ENCODE results near the gene PAEP. TPM values are rescaled to one million over a fixed set of nuclear protein-coding genes. Genes with fewer than 3 reads are reported as not detected.

The PAEP gene
- total and polyA plus RNA-seq, 8 donors = not detected

GRCh38 chr9:135583688-135584011 lies 22.1 kb downstream of the PAEP start:
- intact Hi-C loops (cut with DNase I; ENCODE audit: low total_unique reads) = no loop called here
- Histone ChIP-seq H3K27me3 (peaks cover 0 to 64% (median 0%) of the 10 kb centered on the region in 3 donors), H3K4me3 (no peak overlapping the region), H3K9me3 (no peaks in the 10 kb centered on the region), H3K27ac (no peak overlapping the region), H3K36me3 (no peaks in the 10 kb centered on the region), H3K4me1 (no peaks in the 10 kb centered on the region)
- 85 to 96% (median 89%) methylated on average over 16 of the region's 16 CpGs for WGBS, 5 donors
- TF ChIP-seq POLR2AphosphoS5 (IDR thresholded peaks at IDR 0.05) (no peak), POLR2A (IDR thresholded peaks at IDR 0.05) (no peak), EP300 (IDR thresholded peaks at IDR 0.05) (no peak), CTCF (IDR thresholded peaks at IDR 0.05) (no peak)
- DNase-seq = peak in 1 of 2 donors; percentile 11

GRCh38 chr9:135584371-135584770 lies 22.8 kb downstream of the PAEP start:
- Histone ChIP-seq H3K27ac (no peak overlapping the region), H3K36me3 (no peaks in the 10 kb centered on the region), H3K4me3 (no peak overlapping the region), H3K4me1 (no peaks in the 10 kb centered on the region), H3K9me3 (no peaks in the 10 kb centered on the region), H3K27me3 (peaks cover 0 to 71% (median 0%) of the 10 kb centered on the region in 3 donors)
- WGBS, 5 donors = 46 to 64% (median 51%) methylated on average over 2 to 5 of the region's 5 CpGs
- intact Hi-C loops (cut with DNase I; ENCODE audit: low total_unique reads) = no loop called here
- TF ChIP-seq POLR2AphosphoS5 (IDR thresholded peaks at IDR 0.05) (no peak), POLR2A (IDR thresholded peaks at IDR 0.05) (no peak), CTCF (IDR thresholded peaks at IDR 0.05) (no peak), EP300 (IDR thresholded peaks at IDR 0.05) (no peak)
- DNase-seq = peak in 1 of 2 donors; percentile 18

- H3K4me1 ChIP-seq = no peaks in the 10 kb centered on the region
- no peaks in the 10 kb centered on the region for H3K36me3 ChIP-seq
- H3K4me3 ChIP-seq = no peak overlapping the region
- peak in 1 of 2 donors; percentile 20 for DNase-seq
- peaks cover 0 to 74% (median 0%) of the 10 kb centered on the region in 3 donors for H3K27me3 ChIP-seq
- no peaks in the 10 kb centered on the region for H3K9me3 ChIP-seq
- TF ChIP-seq POLR2AphosphoS5 (IDR thresholded peaks at IDR 0.05) = no peak
- no peak for TF ChIP-seq CTCF (IDR thresholded peaks at IDR 0.05)
- no peak for TF ChIP-seq EP300 (IDR thresholded peaks at IDR 0.05)
- no peak for TF ChIP-seq POLR2A (IDR thresholded peaks at IDR 0.05)
- WGBS, 5 donors = 59 to 78% (median 69%) methylated on average over 16 of the region's 16 CpGs
- H3K27ac ChIP-seq = no peak overlapping the region
- intact Hi-C loops (cut with DNase I; ENCODE audit: low total_unique reads) = no loop called here
Observed at GRCh38 chr9:135584934-135585333, 23.4 kb downstream of the PAEP start.

GRCh38 chr9:135586601-135587109 lies 25.1 kb downstream of the PAEP start:
- 67 to 78% (median 72%) methylated on average over 15 of the region's 15 CpGs for WGBS, 5 donors
- no peak for TF ChIP-seq POLR2A (IDR thresholded peaks at IDR 0.05)
- no peak for TF ChIP-seq EP300 (IDR thresholded peaks at IDR 0.05)
- TF ChIP-seq POLR2AphosphoS5 (IDR thresholded peaks at IDR 0.05) = no peak
- no peak for TF ChIP-seq CTCF (IDR thresholded peaks at IDR 0.05)
- H3K4me1 ChIP-seq = no peaks in the 10 kb centered on the region
- H3K36me3 ChIP-seq = no peaks in the 10 kb centered on the region
- intact Hi-C loops (cut with DNase I; ENCODE audit: low total_unique reads) = no loop called here
- H3K27me3 ChIP-seq = peaks cover 0 to 81% (median 3%) of the 10 kb centered on the region in 3 donors
- H3K9me3 ChIP-seq = no peaks in the 10 kb centered on the region
- H3K4me3 ChIP-seq = no peak overlapping the region
- H3K27ac ChIP-seq = no peak overlapping the region
- no peak for DNase-seq
